Fibroblast of pulmonary artery (primary cell): ENCODE measurements around the gene SGK1.

Experiments used
- DNase-seq: peaks from one replicate; pipeline ENCODE4 v3.0.0-alpha.2; 2010; ENCODE audit warnings: low read depth
- H3K4me3 ChIP-seq: replicated peaks from 2 replicates; pipeline ENCODE4 v1.5.1; 2011; ENCODE audit warnings: low read depth, mild to moderate bottlenecking, control low read depth, low read length, moderate library complexity
- TF ChIP-seq, protein P1 (sequence below): IDR thresholded peaks from 2 replicates; pipeline ENCODE4 v1.5.1; 2011; ENCODE audit warnings: mild to moderate bottlenecking, control low read depth, low read length, inconsistent platforms; ENCODE audit errors: missing control alignments

The SGK1 gene

DNA sequence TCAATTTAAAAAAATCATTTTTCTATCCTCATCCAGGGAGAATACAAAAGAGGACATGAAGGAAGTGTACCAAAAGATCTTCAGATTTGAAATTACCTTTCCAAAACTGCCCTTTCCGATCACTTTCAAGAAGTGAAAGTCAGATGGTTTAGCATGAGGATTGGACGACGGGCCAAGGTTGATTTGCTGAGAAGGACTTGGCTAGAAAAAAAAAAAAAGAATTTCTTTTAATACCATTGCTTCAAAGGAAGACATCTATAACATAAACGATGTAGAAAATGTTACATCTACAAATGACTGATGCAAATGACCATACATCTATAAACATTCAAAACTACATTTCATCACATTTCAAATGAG, 144.6 kb downstream of the SGK1 start:
- DNase-seq: peak; percentile 47
- peak overlapping the region; percentile 90 for H3K4me3 ChIP-seq
- TF ChIP-seq, protein P1, sequence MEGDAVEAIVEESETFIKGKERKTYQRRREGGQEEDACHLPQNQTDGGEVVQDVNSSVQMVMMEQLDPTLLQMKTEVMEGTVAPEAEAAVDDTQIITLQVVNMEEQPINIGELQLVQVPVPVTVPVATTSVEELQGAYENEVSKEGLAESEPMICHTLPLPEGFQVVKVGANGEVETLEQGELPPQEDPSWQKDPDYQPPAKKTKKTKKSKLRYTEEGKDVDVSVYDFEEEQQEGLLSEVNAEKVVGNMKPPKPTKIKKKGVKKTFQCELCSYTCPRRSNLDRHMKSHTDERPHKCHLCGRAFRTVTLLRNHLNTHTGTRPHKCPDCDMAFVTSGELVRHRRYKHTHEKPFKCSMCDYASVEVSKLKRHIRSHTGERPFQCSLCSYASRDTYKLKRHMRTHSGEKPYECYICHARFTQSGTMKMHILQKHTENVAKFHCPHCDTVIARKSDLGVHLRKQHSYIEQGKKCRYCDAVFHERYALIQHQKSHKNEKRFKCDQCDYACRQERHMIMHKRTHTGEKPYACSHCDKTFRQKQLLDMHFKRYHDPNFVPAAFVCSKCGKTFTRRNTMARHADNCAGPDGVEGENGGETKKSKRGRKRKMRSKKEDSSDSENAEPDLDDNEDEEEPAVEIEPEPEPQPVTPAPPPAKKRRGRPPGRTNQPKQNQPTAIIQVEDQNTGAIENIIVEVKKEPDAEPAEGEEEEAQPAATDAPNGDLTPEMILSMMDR: no peak

DNA sequence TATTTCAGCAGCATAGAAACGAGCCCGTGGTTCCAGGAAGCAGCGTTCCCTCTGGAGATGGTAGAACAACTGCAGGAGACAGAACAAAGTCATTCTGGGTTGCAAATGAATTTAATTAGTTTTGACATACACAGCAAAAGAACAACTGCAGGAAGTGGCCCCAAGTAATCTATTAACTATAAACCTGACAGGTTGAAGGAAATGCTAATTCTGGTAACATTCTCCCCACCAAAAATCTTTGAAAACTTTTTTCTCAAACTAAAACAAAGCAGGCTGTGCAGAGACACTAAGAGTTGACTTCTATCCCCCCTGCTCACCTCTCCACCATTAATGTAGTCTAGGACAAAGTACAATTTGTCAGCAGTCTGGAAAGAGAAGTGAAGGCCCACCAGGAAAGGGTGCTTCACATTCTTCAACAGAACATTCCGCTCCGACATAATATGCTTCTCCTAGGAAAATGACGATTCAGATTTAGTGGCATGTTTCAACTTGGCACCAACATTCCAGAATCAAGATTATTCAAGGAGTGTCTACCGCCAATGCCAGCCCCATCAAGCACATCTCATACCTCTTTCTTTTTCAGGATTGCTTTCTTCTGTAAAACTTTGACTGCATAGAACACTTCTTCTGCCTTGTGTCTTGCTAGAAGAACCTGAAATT, 145.1 kb downstream of the SGK1 start:
- TF ChIP-seq, protein P1: no peak
- peak; percentile 47 for DNase-seq
- peak overlapping the region; percentile 90 for H3K4me3 ChIP-seq

DNA sequence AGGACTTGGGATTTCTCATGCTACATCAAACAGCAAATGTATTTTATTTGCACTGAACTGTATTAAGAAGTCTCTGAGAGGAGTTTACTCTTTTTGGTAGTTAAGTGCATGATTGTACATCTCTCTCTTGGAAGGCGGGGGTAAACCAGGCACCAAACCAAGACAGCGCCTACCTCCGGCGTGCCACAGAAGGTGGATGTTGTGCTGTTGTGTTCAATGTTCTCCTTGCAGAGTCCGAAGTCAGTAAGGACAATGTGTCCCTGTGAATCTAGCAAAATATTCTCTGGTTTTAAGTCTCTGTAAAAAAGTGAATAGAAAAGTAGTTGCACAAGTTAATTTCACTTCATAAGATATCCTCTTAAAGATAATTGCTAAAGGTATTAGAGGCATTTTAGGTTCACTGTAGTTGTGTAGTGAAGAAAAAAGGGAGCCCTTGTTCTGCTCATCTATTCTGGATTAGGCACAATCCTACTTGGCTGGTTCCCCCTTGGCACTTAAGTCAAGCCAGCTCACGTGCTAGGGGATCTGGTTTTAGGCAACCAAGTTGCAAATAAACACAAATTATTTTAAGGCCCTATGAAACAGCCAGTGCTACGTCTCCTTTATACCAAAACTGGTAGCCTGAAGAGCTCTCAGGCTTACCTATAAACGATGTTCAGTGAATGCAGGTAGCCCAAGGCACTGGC, 145.7 kb downstream of the SGK1 start:
- TF ChIP-seq, protein P1: no peak
- peak; percentile 52 for DNase-seq
- H3K4me3 ChIP-seq: peak overlapping the region; percentile 90

DNA sequence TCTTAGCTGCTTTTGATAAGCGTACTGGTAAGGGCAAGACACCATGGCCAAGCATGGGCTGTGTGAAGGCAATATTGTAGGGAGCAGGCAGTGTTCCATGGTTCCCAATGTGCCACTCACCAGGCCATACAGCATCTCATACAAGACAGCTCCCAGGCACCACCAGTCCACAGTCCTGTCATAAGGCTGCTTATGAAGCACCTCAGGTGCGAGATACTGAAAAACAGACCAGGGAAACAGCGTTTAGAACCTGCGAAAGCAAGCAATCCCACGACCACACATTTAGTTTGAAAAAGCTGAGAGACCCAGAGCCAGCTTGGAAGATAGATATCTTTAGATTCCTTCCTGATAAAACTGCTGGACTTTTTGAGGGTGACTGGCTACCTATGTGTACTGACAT, 146.4 kb downstream of the SGK1 start:
- peak; percentile 69 for DNase-seq
- H3K4me3 ChIP-seq: peak overlapping the region; percentile 90
- TF ChIP-seq, protein P1: no peak

DNA sequence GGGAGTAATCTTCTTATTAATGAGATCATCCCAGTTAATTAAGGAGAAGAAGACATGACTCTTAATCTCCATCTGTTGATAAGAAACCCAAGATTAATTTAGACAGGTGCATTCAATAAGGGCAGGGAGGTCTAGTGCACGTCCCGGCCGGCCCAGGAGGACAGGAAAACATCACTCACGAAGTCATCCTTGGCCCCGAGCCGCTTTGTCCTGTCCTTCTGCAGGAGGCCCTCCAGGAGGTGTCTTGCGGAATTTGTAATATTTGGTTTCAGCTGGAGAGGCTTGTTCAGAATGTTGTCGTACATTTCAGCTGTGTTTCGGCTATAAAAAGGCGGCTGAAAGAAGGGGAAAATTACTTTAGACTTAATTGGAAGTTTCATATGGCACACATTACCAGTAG, 147.1 kb downstream of the SGK1 start:
- H3K4me3 ChIP-seq: peak overlapping the region; percentile 90
- DNase-seq: peak; percentile 68
- TF ChIP-seq, protein P1: no peak

DNA sequence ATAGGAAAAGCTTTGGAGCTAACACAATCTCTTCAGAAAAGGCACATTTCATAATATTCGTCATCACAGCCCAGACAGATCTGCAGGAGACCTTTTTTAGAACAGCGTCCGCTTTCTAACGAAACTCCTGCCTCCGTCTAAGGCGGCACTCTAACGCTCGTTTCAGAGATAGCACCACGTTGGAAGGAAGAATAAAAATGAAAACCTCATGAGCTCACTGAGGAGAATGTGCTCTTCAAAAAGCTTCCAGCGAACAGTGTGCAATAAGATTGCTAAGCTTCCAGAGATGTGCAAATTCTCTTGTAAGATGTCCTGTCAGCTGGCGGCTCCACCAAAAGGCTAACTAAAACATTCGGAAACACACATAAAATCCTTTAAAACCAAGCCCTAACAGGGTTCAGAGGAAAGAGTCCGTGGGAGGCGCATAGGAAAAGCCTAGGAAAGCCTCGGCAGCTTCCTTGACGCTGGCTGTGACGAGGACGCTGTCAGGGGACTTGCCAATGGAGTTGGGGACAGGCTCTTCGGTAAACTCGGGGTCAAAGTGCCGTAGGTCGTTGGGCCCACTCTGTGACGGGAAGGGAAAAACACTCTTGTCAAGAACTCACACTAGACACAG, 147.9 kb downstream of the SGK1 start:
- TF ChIP-seq, protein P1: no peak
- peak overlapping the region; percentile 90 for H3K4me3 ChIP-seq
- DNase-seq: peak; percentile 66
